GM19328 (cell line): ENCODE measurements around the gene PNMA8C.
"Not testable (repeated sequence)": the region's sequence is repeated elsewhere in the genome, so short reads cannot be mapped to it uniquely, and the experiment has no call there.

ENCODE experiments used
- ATAC-seq: cut with Tn5 transposase; IDR thresholded peaks from one replicate; pipeline ENCODE4 v1.9.1; 2021; ENCODE audit warnings: mild to moderate bottlenecking, moderate library complexity; ENCODE audit not compliant: unreplicated experiment

PNMA8C gene

GRCh38 chr19:46411925-46412649, 16.6 kb downstream of the PNMA8C start:
- no peak for ATAC-seq

- no peak for ATAC-seq
Observed at GRCh38 chr19:46411088-46411924, 17.4 kb downstream of the PNMA8C start.

- no peak for ATAC-seq
Observed at GRCh38 chr19:46410205-46411087, 18.3 kb downstream of the PNMA8C start.

GRCh38 chr19:46409191-46409590, 19.5 kb downstream of the PNMA8C start:
- ATAC-seq = no peak

- ATAC-seq = no peak
Observed at GRCh38 chr19:46408664-46409039, 20.1 kb downstream of the PNMA8C start.

- ATAC-seq = no peak
Observed at GRCh38 chr19:46407856-46408663, 20.7 kb downstream of the PNMA8C start.

GRCh38 chr19:46406976-46407375, 21.8 kb downstream of the PNMA8C start:
- no peak for ATAC-seq

- ATAC-seq = no peak
Observed at GRCh38 chr19:46404753-46405468, 23.8 kb downstream of the PNMA8C start.

GRCh38 chr19:46404055-46404752, 24.5 kb downstream of the PNMA8C start:
- no peak for ATAC-seq

- ATAC-seq = no peak
Observed at GRCh38 chr19:46402725-46403124, 26.0 kb downstream of the PNMA8C start.

- ATAC-seq = not testable (repeated sequence)
Observed at GRCh38 chr19:46397801-46398479, 30.8 kb downstream of the PNMA8C start.

- ATAC-seq = no peak
Observed at GRCh38 chr19:46394402-46394797, 34.3 kb downstream of the PNMA8C start.

- no peak for ATAC-seq
Observed at GRCh38 chr19:46393456-46394401, 35.0 kb downstream of the PNMA8C start.

GRCh38 chr19:46392837-46393236, 35.9 kb downstream of the PNMA8C start:
- ATAC-seq = no peak

- ATAC-seq = no peak
Observed at GRCh38 chr19:46392252-46392801, 36.4 kb downstream of the PNMA8C start.

GRCh38 chr19:46391296-46392251, 37.2 kb downstream of the PNMA8C start:
- ATAC-seq = no peak
